ENCODE results near the gene RUNX1.

The RUNX1 gene

GRCh38 chr21:35026617-35027562 is 22.2 kb downstream of the RUNX1 start:
- no peak for TF ChIP-seq ZC3H10 (CRISPR knock-in tag; IDR thresholded peaks at IDR 0.05)
- no peak for TF ChIP-seq OSR1 (CRISPR knock-in tag; IDR thresholded peaks at IDR 0.05)
- TF ChIP-seq SNAI2 (CRISPR knock-in tag; IDR thresholded peaks at IDR 0.05): no peak
- TF ChIP-seq CREB5 (CRISPR knock-in tag; IDR thresholded peaks at IDR 0.05; ENCODE audit: low read depth): no peak
- TF ChIP-seq GLIS3 (CRISPR knock-in tag; IDR thresholded peaks at IDR 0.05): no peak
- no peak for TF ChIP-seq POU6F1 (CRISPR knock-in tag; IDR thresholded peaks at IDR 0.05; ENCODE audit: borderline replicate concordance, low read depth)
- no peak for TF ChIP-seq CSDC2 (CRISPR knock-in tag; IDR thresholded peaks at IDR 0.05)
- no peak for TF ChIP-seq ZFP3 (CRISPR knock-in tag; IDR thresholded peaks at IDR 0.05)
- TF ChIP-seq BACH2 (CRISPR knock-in tag; IDR thresholded peaks at IDR 0.05; ENCODE audit: borderline replicate concordance): no peak
- TF ChIP-seq ARNTL (CRISPR knock-in tag; IDR thresholded peaks at IDR 0.05; ENCODE audit: borderline replicate concordance, low read depth): no peak
- TF ChIP-seq ISL1 (CRISPR knock-in tag; IDR thresholded peaks at IDR 0.05): no peak
- no peak for TF ChIP-seq ZNF565 (CRISPR knock-in tag; conservative IDR thresholded peaks at IDR 0.05; ENCODE audit: low read depth)
- TF ChIP-seq PPARA (CRISPR knock-in tag; IDR thresholded peaks at IDR 0.05; ENCODE audit: borderline replicate concordance): no peak
- TF ChIP-seq ZNF8 (CRISPR knock-in tag; IDR thresholded peaks at IDR 0.05): no peak
- TF ChIP-seq, protein P1, sequence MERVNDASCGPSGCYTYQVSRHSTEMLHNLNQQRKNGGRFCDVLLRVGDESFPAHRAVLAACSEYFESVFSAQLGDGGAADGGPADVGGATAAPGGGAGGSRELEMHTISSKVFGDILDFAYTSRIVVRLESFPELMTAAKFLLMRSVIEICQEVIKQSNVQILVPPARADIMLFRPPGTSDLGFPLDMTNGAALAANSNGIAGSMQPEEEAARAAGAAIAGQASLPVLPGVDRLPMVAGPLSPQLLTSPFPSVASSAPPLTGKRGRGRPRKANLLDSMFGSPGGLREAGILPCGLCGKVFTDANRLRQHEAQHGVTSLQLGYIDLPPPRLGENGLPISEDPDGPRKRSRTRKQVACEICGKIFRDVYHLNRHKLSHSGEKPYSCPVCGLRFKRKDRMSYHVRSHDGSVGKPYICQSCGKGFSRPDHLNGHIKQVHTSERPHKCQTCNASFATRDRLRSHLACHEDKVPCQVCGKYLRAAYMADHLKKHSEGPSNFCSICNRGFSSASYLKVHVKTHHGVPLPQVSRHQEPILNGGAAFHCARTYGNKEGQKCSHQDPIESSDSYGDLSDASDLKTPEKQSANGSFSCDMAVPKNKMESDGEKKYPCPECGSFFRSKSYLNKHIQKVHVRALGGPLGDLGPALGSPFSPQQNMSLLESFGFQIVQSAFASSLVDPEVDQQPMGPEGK (CRISPR knock-in tag; IDR thresholded peaks at IDR 0.05; ENCODE audit: borderline replicate concordance): no peak
- ATAC-seq: peak; percentile 44; the same call in 2 of the 3 replicates

- TF ChIP-seq SNAI2 (CRISPR knock-in tag; IDR thresholded peaks at IDR 0.05) (no peak), ESRRG (CRISPR knock-in tag; IDR thresholded peaks at IDR 0.05) (no peak), ZFP3 (CRISPR knock-in tag; IDR thresholded peaks at IDR 0.05) (no peak), BACH2 (CRISPR knock-in tag; IDR thresholded peaks at IDR 0.05; ENCODE audit: borderline replicate concordance) (no peak), ZNF8 (CRISPR knock-in tag; IDR thresholded peaks at IDR 0.05) (no peak), CREB5 (CRISPR knock-in tag; IDR thresholded peaks at IDR 0.05; ENCODE audit: low read depth) (no peak), RARB (CRISPR knock-in tag; IDR thresholded peaks at IDR 0.05) (no peak), TOX (CRISPR knock-in tag; IDR thresholded peaks at IDR 0.05; ENCODE audit: borderline replicate concordance) (no peak), CSDC2 (CRISPR knock-in tag; IDR thresholded peaks at IDR 0.05) (no peak)
- TF ChIP-seq, protein P2, sequence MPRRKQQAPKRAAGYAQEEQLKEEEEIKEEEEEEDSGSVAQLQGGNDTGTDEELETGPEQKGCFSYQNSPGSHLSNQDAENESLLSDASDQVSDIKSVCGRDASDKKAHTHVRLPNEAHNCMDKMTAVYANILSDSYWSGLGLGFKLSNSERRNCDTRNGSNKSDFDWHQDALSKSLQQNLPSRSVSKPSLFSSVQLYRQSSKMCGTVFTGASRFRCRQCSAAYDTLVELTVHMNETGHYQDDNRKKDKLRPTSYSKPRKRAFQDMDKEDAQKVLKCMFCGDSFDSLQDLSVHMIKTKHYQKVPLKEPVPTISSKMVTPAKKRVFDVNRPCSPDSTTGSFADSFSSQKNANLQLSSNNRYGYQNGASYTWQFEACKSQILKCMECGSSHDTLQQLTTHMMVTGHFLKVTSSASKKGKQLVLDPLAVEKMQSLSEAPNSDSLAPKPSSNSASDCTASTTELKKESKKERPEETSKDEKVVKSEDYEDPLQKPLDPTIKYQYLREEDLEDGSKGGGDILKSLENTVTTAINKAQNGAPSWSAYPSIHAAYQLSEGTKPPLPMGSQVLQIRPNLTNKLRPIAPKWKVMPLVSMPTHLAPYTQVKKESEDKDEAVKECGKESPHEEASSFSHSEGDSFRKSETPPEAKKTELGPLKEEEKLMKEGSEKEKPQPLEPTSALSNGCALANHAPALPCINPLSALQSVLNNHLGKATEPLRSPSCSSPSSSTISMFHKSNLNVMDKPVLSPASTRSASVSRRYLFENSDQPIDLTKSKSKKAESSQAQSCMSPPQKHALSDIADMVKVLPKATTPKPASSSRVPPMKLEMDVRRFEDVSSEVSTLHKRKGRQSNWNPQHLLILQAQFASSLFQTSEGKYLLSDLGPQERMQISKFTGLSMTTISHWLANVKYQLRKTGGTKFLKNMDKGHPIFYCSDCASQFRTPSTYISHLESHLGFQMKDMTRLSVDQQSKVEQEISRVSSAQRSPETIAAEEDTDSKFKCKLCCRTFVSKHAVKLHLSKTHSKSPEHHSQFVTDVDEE (CRISPR knock-in tag; IDR thresholded peaks at IDR 0.05): no peak
- no peak for ATAC-seq
Observed at GRCh38 chr21:35026153-35026500, 23.0 kb downstream of the RUNX1 start.

Measured in SK-N-SH treated with all-trans-retinoic acid at 6 μM for 48 hours (cell line).